Astrocyte of the spinal cord (primary cell): Measurements from ENCODE around the gene CAMK2N1.
A peak's percentile ranks its signal among the peaks of the same experiment; 100 is the strongest.

Experiments
- DNase-seq: peaks from one replicate; pipeline ENCODE4 v3.0.0; 2011; ENCODE audit warnings: low read depth, low spot score
- H3K4me3 ChIP-seq: 2 replicates; pipeline ENCODE4 v1.5.1; 2011; ENCODE audit warnings: low read depth, mild to moderate bottlenecking, low read length, moderate library complexity
- in situ Hi-C: cut with HindIII; loops from 2 replicates; pipeline ENCODE4 v1.10.0; 2017; ENCODE audit warnings: low sequenced_read_pairs
- TF ChIP-seq, protein P1 (sequence below): IDR thresholded peaks from 2 replicates; pipeline ENCODE4 v1.5.1; 2012; ENCODE audit warnings: low read depth, mild to moderate bottlenecking, low read length, inconsistent platforms

CAMK2N1 gene

DNA sequence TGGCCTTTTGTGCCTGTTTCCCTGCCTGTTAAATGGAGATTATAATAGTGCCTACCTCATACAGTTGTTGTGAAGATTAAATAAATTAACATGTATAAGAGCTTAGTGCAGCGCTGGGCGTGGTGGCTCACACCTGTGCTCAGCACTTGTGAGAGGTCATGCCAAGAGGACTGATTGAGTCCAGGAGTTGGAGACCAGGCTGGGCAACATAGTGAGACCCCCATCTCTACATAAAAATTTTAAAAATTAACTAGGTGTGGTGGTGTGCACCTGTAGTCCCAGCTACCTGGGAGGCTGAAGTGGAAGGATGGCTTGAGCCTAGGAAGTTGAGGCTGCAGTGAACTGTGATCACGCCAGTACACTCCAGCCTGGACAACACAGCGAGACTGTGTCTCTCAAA is 12.1 kb downstream of the CAMK2N1 start:
- DNase-seq: no peak
- in situ Hi-C loops: no loop called here
- TF ChIP-seq, protein P1, sequence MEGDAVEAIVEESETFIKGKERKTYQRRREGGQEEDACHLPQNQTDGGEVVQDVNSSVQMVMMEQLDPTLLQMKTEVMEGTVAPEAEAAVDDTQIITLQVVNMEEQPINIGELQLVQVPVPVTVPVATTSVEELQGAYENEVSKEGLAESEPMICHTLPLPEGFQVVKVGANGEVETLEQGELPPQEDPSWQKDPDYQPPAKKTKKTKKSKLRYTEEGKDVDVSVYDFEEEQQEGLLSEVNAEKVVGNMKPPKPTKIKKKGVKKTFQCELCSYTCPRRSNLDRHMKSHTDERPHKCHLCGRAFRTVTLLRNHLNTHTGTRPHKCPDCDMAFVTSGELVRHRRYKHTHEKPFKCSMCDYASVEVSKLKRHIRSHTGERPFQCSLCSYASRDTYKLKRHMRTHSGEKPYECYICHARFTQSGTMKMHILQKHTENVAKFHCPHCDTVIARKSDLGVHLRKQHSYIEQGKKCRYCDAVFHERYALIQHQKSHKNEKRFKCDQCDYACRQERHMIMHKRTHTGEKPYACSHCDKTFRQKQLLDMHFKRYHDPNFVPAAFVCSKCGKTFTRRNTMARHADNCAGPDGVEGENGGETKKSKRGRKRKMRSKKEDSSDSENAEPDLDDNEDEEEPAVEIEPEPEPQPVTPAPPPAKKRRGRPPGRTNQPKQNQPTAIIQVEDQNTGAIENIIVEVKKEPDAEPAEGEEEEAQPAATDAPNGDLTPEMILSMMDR: no peak
- no peak overlapping the region for H3K4me3 ChIP-seq

- H3K4me3 ChIP-seq: no peak overlapping the region
- DNase-seq: peak; percentile 28
- in situ Hi-C loops: no loop called here
- TF ChIP-seq, protein P1: no peak
Measured at GRCh38 chr1:20472860-20473711, 12.9 kb downstream of the CAMK2N1 start.

GRCh38 chr1:20472121-20472520 is 13.9 kb downstream of the CAMK2N1 start:
- in situ Hi-C loops: no loop called here
- TF ChIP-seq, protein P1: no peak
- no peak for DNase-seq
- H3K4me3 ChIP-seq: no peak overlapping the region

DNA sequence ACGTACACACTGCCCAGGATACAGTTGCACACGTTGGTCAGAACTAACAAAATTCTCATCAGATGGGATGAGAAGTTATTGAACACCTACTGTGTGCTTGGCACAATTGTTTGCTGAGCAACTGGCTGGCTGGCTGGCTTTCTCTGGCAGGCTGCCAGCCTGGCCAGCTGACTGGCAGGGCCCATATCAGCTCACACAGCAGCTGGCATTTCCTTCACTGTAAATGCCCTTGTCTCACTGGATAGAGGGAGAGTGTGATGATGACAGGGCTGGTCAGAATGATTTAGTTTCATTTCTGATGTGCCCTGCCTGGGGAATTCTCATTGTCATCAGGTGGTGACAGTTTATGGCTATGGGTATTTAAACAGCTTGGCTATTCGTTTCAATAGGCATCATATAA is 15.8 kb downstream of the CAMK2N1 start:
- DNase-seq: no peak
- in situ Hi-C loops: no loop called here
- TF ChIP-seq, protein P1: no peak
- no peak overlapping the region for H3K4me3 ChIP-seq

GRCh38 chr1:20469406-20470076 is 16.5 kb downstream of the CAMK2N1 start:
- in situ Hi-C loops: no loop called here
- DNase-seq: no peak

DNA sequence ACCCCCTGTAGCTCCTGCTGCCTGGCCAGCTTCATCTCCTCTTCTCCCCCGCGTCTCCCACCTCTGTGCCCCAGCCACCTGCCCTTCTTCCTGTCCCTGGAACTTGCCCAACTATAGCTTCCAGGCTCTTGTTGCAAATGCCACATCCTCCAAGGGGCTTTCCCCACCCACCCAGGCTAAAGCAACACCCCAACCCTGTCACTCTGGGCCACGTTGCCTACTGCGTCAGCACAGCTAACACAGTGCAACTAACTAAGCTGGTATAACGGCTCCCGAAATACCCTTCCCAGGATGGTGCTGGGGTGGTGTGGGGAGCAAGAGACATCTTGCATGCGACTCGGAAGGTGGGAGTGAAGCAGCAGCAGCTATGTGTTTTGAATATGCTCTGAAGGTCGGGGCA is 19.7 kb downstream of the CAMK2N1 start:
- no peak overlapping the region for H3K4me3 ChIP-seq
- DNase-seq: no peak
- TF ChIP-seq, protein P1: no peak
- in situ Hi-C loops: no loop called here

More at GRCh38 chr1:20469406-20470076, 16.5 kb downstream of the CAMK2N1 start:
- TF ChIP-seq, protein P1: no peak
- no peak overlapping the region for H3K4me3 ChIP-seq
